Panc1 (cell line): ENCODE measurements around the gene CDYL2.

Experiments
- CTCF ChIP-seq: fragments of 450-650 bp; IDR thresholded peaks from 2 replicates; pipeline ENCODE4 v1.5.1; 2017; ENCODE audit warnings: mild to moderate bottlenecking
- POLR2AphosphoS5 ChIP-seq: IDR thresholded peaks from 2 replicates; pipeline ENCODE4 v1.6.1; 2012; ENCODE audit warnings: mild to moderate bottlenecking, low read depth, low read length, moderate library complexity
- REST ChIP-seq, 2 experiments: IDR thresholded peaks; 2 replicates each; pipeline ENCODE4 v1.6.1; 2011 to 2012; ENCODE audit warnings: low read depth in 2 of 2, control low read depth in 1 of 2, low read length in 1 of 2, mild to moderate bottlenecking in 1 of 2, moderate library complexity in 1 of 2; ENCODE audit not compliant: insufficient read depth in 1 of 2
- SIN3A ChIP-seq: IDR thresholded peaks from 2 replicates; pipeline ENCODE4 v1.6.1; 2012; ENCODE audit warnings: low read depth, mild to moderate bottlenecking, low read length, moderate library complexity, borderline replicate concordance; ENCODE audit not compliant: insufficient read depth
- TCF7L2 ChIP-seq: IDR thresholded peaks from 2 replicates; pipeline ENCODE4 v1.6.1; 2011; ENCODE audit warnings: mild to moderate bottlenecking, low read depth, low read length, inconsistent platforms

- TF ChIP-seq CTCF (no peak), REST (IDR thresholded peaks at IDR 0.05; ENCODE audit: insufficient read depth in 1 of 2, low read depth in 2 of 2, low read length in 1 of 2) (no peak), POLR2AphosphoS5 (no peak), TCF7L2 (no peak), SIN3A (no peak)
Observed at GRCh38 chr16:80672379-80672778, 132.0 kb downstream of the CDYL2 start.
